ENCODE data around the gene KLK11.

- TF ChIP-seq CTCF (IDR thresholded peaks at IDR 0.05) = no peak
- TF ChIP-seq POLR2A (IDR thresholded peaks at IDR 0.05) = no peak
Measured at GRCh38 chr19:50980208-50980607, 46.2 kb downstream of the KLK11 start.
